Endothelial cell (in vitro differentiated cells): Measurements from ENCODE around the gene VOPP1. TPM values are rescaled to one million over a fixed set of nuclear protein-coding genes. Genes with fewer than 3 reads are reported as not detected.

Source experiments
- DNase-seq: peaks from one replicate; pipeline ENCODE4 v3.0.0; 2021; ENCODE audit warnings: low spot score
- H3K27ac Mint-ChIP-seq: one replicate; pipeline ENCODE4 v1.8.0; 2021; ENCODE audit warnings: mixed read lengths, inconsistent platforms; ENCODE audit not compliant: unreplicated experiment
- H3K27me3 Mint-ChIP-seq: one replicate; pipeline ENCODE4 v1.8.0; 2021; ENCODE audit warnings: mild to moderate bottlenecking, moderate library complexity, mixed read lengths, inconsistent platforms; ENCODE audit not compliant: unreplicated experiment
- H3K36me3 Mint-ChIP-seq: one replicate; pipeline ENCODE4 v1.8.0; 2021; ENCODE audit warnings: mild to moderate bottlenecking, low read depth, mixed read lengths, inconsistent platforms; ENCODE audit not compliant: unreplicated experiment
- H3K4me1 Mint-ChIP-seq: one replicate; pipeline ENCODE4 v1.8.0; 2021; ENCODE audit warnings: mild to moderate bottlenecking, mixed read lengths, inconsistent platforms; ENCODE audit not compliant: unreplicated experiment
- H3K4me3 Mint-ChIP-seq: one replicate; pipeline ENCODE4 v1.8.0; 2021; ENCODE audit warnings: mild to moderate bottlenecking, mixed read lengths, inconsistent platforms; ENCODE audit not compliant: unreplicated experiment
- H3K9me3 Mint-ChIP-seq: one replicate; pipeline ENCODE4 v1.8.0; 2021; ENCODE audit warnings: mixed read lengths, inconsistent platforms; ENCODE audit not compliant: unreplicated experiment
- CTCF ChIP-seq: fragments of 200-600 bp; sonication (generic); IDR thresholded peaks from one replicate; pipeline ENCODE4 v1.5.0; 2021; ENCODE audit warnings: antibody characterized with exemption; ENCODE audit not compliant: unreplicated experiment
- total RNA-seq: library from RNA; stranded (reverse); fragmentation: NEBNext Ultra II Directional; extraction: Animal tissue kit (Norgen Biotek cat#: 25700); gene quantifications from one replicate; pipeline ENCODE4 v1.2.1, GENCODE V29; 2021; ENCODE audit not compliant: unreplicated experiment

The VOPP1 gene
- total RNA-seq, 1 donor from 2014 or later = 54.2 TPM

DNA sequence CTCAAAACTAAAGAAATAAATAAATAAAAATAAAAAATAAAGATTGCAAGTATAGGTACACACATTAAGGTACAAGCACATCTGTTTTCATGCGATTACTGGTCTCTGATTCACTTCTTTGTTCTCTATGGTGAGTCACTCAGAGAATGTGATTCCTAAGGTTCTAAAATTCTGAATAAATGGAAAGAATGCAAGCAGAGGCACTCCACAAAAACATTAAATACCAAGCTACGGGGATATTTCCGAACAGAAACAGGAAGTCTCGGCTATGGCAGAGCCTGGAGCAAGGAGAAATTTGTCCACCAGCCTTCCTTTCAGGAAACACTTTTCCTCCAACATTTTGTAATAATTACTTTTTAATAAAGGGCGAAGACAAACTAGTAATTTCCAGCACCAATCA, 1.4 kb downstream of the VOPP1 start:
- Mint-ChIP-seq H3K4me3 (peak overlapping the region; percentile 94), H3K9me3 (no peaks in the 10 kb centered on the region), H3K27me3 (peaks cover 10% of the 10 kb centered on the region), H3K4me1 (peaks cover 53% of the 10 kb centered on the region), H3K27ac (peak overlapping the region; percentile 92), H3K36me3 (peaks cover 4% of the 10 kb centered on the region)
- no peak for TF ChIP-seq CTCF
- no peak for DNase-seq

GRCh38 chr7:55570218-55570873, 2.0 kb downstream of the VOPP1 start:
- Mint-ChIP-seq H3K27me3 (peaks cover 10% of the 10 kb centered on the region), H3K9me3 (no peaks in the 10 kb centered on the region), H3K4me3 (peak overlapping the region; percentile 83), H3K4me1 (peaks cover 49% of the 10 kb centered on the region), H3K27ac (peak overlapping the region; percentile 22), H3K36me3 (peaks cover 4% of the 10 kb centered on the region)
- TF ChIP-seq CTCF = no peak
- DNase-seq = no peak

DNA sequence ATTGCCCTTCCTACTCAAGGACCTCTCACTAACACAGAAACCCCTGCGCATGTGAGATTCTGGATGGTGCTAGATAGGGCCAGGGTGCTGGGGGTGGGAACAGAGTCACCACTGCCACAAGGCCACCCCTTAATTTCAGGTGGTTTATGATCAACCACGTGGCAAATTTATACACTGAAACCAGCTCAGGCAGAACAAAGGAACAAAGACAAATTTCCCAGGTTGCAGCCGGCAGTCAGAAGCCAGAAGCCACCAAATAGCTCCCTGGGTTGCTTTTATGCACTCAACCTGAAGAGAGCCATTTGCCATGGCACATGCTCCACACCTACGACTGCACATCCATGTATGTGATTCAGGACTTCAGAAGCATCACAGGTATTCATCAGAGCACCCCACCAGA, 2.5 kb downstream of the VOPP1 start:
- Mint-ChIP-seq H3K9me3 (no peaks in the 10 kb centered on the region), H3K4me3 (peak overlapping the region; percentile 83), H3K27me3 (peaks cover 8% of the 10 kb centered on the region), H3K4me1 (peaks cover 43% of the 10 kb centered on the region), H3K27ac (peak overlapping the region; percentile 30), H3K36me3 (peaks cover 4% of the 10 kb centered on the region)
- DNase-seq = no peak
- TF ChIP-seq CTCF = no peak

GRCh38 chr7:55569269-55569663, 3.0 kb downstream of the VOPP1 start:
- DNase-seq = no peak
- Mint-ChIP-seq H3K4me3 (no peak overlapping the region), H3K9me3 (no peaks in the 10 kb centered on the region), H3K4me1 (peaks cover 42% of the 10 kb centered on the region), H3K27ac (no peak overlapping the region), H3K36me3 (peaks cover 4% of the 10 kb centered on the region), H3K27me3 (peaks cover 8% of the 10 kb centered on the region)
- TF ChIP-seq CTCF = no peak

DNA sequence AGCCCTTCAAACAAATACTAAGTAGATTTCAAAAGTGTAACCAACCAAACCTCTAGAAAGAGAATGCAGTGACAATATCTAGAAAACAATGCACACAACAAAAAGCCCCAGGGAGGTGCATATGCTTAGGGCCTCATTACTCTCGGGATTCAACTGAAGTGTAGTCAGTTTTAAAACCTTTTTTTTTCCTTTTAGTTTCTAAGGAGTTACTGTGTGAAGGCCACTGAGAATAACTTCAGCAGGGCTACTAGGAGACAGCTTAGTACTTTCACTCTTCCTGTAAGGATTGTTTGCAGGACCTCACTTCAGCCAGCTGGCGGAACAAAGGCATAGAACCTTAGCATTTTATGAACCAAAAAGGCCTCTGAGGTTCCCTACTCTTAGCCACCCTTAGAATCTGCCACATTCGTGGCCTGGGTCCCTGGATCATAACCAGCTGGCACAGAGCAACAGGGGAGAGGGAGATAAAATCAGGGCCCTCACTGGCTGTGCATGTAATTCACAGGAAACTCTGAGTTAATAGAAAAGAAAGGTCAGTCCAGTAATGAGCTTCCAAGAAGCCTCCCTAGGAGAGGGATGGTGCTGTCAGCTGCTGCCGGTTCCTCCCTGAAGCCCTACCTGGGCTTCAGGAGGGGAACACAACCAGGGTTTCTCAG, 3.6 kb downstream of the VOPP1 start:
- Mint-ChIP-seq H3K4me1 (peaks cover 39% of the 10 kb centered on the region), H3K27ac (no peak overlapping the region), H3K27me3 (peaks cover 8% of the 10 kb centered on the region), H3K4me3 (no peak overlapping the region), H3K36me3 (peaks cover 4% of the 10 kb centered on the region), H3K9me3 (no peaks in the 10 kb centered on the region)
- no peak for TF ChIP-seq CTCF
- no peak for DNase-seq
